Epithelial cell of esophagus (primary cell): Measurements from ENCODE around the gene TMEM201.

Source experiments
- DNase-seq: peaks from one replicate; pipeline ENCODE4 v3.0.0; 2010; ENCODE audit warnings: low read depth
- H3K4me3 ChIP-seq: 2 replicates; pipeline ENCODE4 v1.5.1; 2011; ENCODE audit warnings: mild to moderate bottlenecking, low read length, control low read depth
- TF ChIP-seq, protein P1 (sequence below): IDR thresholded peaks from 2 replicates; pipeline ENCODE4 v1.5.1; 2011; ENCODE audit warnings: low read depth, mild to moderate bottlenecking, low read length, control low read depth, inconsistent platforms; ENCODE audit not compliant: insufficient read depth; ENCODE audit errors: missing control alignments

Gene TMEM201

DNA sequence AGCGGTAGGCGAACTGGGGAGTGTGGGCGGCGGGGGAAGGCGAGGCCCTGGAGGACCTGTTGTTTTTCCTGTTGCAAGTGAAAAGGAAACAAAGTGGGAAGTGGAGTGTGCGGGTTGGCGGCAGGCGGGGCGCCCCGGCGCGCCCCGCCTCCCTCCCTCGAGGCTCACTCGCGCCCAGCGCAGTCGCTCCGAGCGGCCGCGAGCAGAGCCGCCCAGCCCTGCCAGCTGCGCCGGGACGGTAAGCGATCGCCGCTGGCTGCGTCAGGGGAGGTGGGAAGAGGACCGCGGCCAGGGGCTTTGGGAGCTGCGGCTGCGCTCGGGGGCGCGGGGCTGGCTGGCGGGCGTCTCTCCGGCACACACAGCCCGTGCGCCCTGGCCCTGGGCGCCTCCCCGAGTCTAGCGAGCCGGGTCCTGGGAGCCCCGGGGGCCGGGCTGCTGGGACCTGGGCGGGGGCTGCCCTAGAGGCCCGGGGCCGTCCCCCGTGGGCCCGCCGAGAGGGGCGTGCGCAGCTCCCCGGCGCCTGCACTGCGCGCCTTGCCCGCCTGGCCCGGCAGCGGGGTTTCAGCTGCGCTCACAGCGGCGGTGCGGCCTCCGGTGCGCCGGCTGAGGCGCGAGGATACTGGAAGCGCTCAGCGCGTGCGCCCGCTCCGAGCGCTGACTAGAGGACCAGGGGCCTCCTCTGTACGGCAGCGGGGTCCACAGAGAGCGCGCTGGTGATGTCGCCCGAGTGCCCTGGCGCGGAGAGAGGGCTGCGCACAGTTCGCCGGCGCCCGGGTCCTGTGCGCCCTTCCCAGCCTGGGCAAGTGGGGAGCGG, 63.1 kb downstream of the TMEM201 start, which contains the start of gene PIK3CD:
Gene PIK3CD (plus strand): TSS at position 167 of the 814 bp plus-strand sequence. CDS start 58,725 bp downstream, outside the sequence.
- H3K4me3 ChIP-seq, result peak within 1 kb of the TSS; percentile 44
- TF ChIP-seq, protein P1, sequence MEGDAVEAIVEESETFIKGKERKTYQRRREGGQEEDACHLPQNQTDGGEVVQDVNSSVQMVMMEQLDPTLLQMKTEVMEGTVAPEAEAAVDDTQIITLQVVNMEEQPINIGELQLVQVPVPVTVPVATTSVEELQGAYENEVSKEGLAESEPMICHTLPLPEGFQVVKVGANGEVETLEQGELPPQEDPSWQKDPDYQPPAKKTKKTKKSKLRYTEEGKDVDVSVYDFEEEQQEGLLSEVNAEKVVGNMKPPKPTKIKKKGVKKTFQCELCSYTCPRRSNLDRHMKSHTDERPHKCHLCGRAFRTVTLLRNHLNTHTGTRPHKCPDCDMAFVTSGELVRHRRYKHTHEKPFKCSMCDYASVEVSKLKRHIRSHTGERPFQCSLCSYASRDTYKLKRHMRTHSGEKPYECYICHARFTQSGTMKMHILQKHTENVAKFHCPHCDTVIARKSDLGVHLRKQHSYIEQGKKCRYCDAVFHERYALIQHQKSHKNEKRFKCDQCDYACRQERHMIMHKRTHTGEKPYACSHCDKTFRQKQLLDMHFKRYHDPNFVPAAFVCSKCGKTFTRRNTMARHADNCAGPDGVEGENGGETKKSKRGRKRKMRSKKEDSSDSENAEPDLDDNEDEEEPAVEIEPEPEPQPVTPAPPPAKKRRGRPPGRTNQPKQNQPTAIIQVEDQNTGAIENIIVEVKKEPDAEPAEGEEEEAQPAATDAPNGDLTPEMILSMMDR, result no peak
- peak; percentile 55 for DNase-seq

DNA sequence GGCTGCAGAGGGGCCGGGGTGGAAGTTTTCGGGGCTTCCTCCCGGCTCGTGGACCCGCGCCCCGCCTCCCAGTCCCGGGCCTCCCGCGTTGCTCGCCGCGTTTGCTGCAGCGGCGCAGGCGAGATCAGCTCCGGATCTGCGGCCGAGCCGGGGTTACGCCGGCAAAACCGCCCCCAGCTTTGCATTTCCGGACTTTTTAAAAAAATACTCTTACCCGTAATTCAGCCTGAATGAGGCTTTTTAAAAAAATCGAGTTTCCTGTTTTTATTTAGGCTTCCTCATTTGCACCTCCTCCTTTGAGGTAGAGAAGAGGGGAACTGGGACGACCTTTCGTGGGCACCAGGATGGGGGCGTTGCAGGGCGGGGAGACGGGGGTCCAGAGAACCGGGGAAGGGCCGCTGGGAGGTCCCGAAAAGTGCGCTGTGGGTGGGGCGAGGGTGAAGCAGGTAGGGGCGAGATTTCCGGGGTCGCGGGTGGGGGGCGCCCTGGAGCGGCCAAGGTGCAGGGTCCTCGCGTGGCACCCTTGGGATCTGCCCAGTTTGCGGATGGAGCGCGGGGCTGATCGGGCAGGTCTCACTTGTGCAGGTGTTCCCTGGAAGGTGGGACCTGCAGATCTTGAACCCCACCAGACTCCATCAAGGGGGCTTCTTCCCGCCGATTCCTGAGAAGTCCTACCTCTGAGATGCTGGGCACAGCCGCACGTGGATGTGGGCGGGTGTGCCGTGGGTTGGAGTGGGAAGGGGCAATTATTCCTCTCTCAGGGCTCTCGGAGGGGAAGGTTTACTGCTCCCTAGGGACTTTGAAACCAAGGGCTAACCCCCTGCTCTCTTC, 63.9 kb downstream of the TMEM201 start:
- DNase-seq, result no peak
- peak overlapping the region; percentile 44 for H3K4me3 ChIP-seq
- TF ChIP-seq, protein P1, result no peak

DNA sequence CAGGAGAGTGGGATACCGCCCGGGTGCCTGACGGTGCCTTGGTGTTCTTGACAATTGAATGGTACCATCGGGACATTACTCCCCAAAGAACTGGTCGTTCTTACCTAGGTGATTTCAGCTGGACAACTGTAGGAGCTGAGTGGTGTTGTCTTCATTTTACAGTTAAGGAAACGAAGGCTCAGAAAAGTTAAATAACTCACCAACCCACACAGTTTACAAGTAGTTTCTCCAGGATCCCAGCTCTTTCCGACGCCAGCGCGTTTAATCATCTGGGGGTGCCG, 64.4 kb downstream of the TMEM201 start:
- TF ChIP-seq, protein P1, result no peak
- no peak overlapping the region for H3K4me3 ChIP-seq
- DNase-seq, result no peak

DNA sequence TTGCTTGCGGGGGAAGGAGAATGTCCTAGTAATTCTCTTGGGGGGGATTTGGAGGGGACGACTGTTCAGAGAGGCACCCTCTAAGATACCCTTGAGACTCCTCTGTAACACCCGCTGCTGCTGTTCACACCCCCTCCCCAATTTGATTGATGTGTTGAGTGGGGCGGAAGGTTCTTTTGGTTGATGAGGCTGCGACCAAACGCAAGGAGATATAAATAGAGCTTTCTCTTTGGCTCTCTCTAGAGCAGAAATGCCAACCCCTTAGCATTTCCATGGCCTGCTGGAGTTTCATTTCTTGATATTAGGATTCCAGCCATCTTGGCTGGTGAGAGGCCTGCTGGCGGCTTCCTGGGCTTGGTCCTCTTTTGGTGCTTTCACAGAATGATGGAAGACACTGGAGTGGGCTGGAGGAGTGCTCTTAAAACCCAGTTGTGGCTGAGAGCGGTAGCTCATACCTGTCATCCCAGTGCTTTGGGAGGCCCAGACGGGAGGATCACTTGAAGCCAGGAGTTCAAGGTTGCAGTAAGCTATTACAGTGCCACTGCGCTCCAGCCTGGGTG, 64.9 kb downstream of the TMEM201 start:
- H3K4me3 ChIP-seq, result no peak overlapping the region
- no peak for DNase-seq

DNA sequence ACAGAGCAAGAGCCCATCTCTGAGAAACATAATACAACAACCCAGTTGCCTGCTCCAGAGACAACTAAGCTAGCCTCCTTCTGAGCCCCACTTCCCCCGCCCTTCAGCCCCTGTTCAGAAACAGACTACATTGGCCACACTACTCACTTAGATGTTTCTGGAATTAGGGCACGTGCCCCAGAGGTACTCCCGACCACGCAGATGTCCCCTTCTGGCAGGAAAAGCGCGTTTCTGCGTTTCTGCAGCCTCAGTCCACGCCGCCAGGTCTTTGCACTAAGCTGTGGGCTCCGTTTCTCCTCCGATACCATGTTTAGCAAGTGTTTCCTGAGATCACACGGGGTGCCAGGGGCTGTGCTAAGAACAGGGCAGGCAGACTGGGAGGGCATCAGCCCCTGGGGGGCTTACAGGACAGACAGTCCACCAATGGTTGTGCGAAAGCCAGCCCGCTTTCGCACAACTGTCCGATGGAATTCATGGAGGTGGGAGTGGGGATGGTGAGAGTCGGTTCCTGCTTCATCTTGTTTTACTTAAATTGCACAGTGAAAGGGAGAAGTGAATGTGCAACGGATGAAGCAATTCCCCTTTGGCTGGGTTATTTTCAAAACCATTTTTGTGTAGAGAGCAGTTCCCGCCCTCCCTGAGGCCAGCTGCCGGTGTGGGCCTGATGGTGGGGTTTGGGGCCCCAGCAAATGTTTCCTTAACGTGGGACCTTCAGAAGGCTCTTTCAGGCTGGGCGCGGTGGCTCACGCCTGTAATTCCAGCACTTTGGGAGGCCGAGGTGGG, 65.5 kb downstream of the TMEM201 start:
- no peak for DNase-seq
- no peak overlapping the region for H3K4me3 ChIP-seq
- TF ChIP-seq, protein P1, result no peak

More for the DNA sequence above, 64.9 kb downstream of the TMEM201 start:
- TF ChIP-seq, protein P1, result no peak
